Fibroblast of the aortic adventitia (primary cell): Measurements from ENCODE around the gene FJX1. TPM values are rescaled to one million over a fixed set of nuclear protein-coding genes. Genes with fewer than 3 reads are reported as not detected.

Experiments
- DNase-seq: peaks from one replicate; pipeline ENCODE4 v3.0.0-alpha.2; 2010; ENCODE audit warnings: low read depth
- H3K4me3 ChIP-seq: 2 replicates; pipeline ENCODE4 v1.5.1; 2011; ENCODE audit warnings: low read depth, mild to moderate bottlenecking, control low read depth, low read length, moderate library complexity
- CTCF ChIP-seq: IDR thresholded peaks from 2 replicates; pipeline ENCODE4 v1.5.1; 2011; ENCODE audit warnings: mild to moderate bottlenecking, low read length, control low read depth, inconsistent platforms; ENCODE audit not compliant: insufficient read depth
- total RNA-seq: library from RNA; depleted of rRNA; stranded (reverse); fragments of >200 nt; gene quantifications from 2 replicates; pipeline ENCODE4 v1.2.3, GENCODE V29; 2012; ENCODE audit warnings: low replicate concordance

FJX1 gene
- total RNA-seq, 1 donor, result 78.2 TPM

GRCh38 chr11:35614939-35615569 is 3.2 kb upstream of the FJX1 start:
- no peak for TF ChIP-seq CTCF
- no peak overlapping the region for H3K4me3 ChIP-seq
- DNase-seq, result peak; percentile 53

- peak; percentile 61 for TF ChIP-seq CTCF
- H3K4me3 ChIP-seq, result no peak overlapping the region
- DNase-seq, result peak; percentile 81
Observed at GRCh38 chr11:35615921-35616900, 2.0 kb upstream of the FJX1 start.

GRCh38 chr11:35617316-35617686 is 959 bp upstream of the FJX1 start:
- DNase-seq, result no peak
- H3K4me3 ChIP-seq, result peak overlapping the region; percentile 76
- TF ChIP-seq CTCF, result no peak

DNA sequence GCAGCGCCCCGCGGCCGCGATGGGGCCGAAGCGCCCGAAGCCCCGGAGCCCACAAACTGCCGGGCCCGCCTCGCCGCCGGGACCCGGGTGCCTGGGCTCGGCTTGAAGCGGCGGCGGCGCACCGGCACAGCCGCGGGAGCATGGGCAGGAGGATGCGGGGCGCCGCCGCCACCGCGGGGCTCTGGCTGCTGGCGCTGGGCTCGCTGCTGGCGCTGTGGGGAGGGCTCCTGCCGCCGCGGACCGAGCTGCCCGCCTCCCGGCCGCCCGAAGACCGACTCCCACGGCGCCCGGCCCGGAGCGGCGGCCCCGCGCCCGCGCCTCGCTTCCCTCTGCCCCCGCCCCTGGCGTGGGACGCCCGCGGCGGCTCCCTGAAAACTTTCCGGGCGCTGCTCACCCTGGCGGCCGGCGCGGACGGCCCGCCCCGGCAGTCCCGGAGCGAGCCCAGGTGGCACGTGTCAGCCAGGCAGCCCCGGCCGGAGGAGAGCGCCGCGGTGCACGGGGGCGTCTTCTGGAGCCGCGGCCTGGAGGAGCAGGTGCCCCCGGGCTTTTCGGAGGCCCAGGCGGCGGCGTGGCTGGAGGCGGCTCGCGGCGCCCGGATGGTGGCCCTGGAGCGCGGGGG is 346 bp downstream of the FJX1 start:
- no peak for DNase-seq
- peak; percentile 15 for TF ChIP-seq CTCF

DNA sequence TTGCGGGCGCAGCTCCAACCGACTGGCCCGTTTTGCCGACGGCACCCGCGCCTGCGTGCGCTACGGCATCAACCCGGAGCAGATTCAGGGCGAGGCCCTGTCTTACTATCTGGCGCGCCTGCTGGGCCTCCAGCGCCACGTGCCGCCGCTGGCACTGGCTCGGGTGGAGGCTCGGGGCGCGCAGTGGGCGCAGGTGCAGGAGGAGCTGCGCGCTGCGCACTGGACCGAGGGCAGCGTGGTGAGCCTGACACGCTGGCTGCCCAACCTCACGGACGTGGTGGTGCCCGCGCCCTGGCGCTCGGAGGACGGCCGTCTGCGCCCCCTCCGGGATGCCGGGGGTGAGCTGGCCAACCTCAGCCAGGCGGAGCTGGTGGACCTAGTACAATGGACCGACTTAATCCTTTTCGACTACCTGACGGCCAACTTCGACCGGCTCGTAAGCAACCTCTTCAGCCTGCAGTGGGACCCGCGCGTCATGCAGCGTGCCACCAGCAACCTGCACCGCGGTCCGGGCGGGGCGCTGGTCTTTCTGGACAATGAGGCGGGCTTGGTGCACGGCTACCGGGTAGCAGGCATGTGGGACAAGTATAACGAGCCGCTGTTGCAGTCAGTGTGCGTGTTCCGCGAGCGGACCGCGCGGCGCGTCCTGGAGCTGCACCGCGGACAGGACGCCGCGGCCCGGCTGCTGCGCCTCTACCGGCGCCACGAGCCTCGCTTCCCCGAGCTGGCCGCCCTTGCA is 1.0 kb downstream of the FJX1 start:
- no peak for DNase-seq
- peak overlapping the region; percentile 76 for H3K4me3 ChIP-seq
- no peak for TF ChIP-seq CTCF

More for the DNA sequence above, 346 bp downstream of the FJX1 start:
- peak overlapping the region; percentile 76 for H3K4me3 ChIP-seq

DNA sequence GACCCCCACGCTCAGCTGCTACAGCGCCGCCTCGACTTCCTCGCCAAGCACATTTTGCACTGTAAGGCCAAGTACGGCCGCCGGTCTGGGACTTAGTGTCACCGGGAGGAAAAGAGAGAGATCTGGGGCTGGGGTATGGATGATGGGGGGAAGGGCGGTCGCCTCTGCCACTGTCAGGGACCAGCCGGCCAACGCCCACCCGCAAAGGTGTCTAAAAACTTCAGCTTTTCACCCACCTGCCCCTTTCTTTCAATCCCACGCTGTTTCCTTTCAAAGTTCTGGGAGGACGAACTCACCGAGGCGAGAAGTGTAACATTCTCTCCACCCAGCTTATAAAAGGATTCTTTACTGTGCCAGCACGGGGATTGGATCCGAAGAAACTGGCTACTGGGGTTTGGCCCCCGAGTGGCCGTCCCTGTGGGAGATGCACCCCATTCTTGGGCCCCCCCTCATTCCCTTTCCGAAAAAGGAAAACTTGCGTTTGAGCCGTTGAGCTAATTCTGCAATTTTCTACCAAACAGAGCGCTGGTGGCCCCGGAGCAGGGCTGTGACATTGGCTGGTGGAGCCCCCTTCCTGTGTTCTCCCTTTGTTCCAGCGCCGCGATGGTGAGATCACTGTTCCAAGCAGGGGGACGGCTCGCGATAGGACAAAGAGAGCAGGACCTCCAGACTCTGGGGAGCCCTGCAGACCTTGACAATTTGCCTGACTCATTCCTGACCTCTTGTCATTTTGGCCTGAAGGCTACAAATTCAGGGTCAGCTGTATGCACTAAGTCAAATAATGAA is 1.8 kb downstream of the FJX1 start:
- no peak for DNase-seq
- H3K4me3 ChIP-seq, result peak overlapping the region; percentile 76
- TF ChIP-seq CTCF, result peak; percentile 15
